NCI-H1417 (cell line): Measurements from ENCODE around the gene GRIA3.

Source experiments
- DNase-seq, 3 experiments: peaks; one replicate each; lab custom pipeline; 2025; lab: John Stamatoyannopoulos, UW

Gene GRIA3

DNA sequence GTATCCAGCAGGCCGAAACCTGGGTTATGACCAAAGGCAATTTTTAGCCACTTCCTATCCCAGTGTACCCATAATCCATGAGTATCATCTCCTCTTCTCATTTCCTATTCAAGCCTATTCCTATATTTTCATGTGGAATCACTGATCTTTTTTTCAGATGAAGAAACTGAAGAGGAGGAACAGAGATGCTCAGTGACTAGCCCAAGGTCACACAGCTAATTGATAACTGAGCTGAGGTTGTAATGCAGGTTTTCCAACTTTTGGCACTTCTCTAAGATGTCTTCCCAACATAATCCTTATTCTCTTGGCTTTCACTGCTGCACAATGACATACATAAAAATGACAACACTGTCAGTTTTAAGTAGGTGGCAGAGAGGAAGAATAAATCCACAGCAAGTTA, 15.3 kb downstream of the GRIA3 start:
- no peak for DNase-seq

DNA sequence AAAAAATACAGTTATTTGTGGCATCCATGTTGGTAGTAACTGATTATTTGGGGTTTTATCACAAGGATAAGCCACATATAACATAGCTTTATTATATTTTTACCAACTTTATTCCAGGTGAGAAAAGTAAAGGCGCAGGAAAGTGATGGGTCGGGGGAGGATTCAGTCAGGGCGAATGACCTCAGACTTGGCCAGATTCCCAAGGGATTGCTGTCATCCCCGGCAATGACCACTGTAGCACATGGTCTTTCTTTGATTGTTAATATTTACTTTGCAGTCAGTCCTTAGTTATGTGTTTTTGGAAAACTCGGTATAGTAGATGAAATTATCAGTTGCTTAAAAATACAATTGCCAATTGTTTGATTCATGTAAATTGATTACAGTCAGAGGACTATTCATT, 17.6 kb downstream of the GRIA3 start:
- no peak for DNase-seq

DNA sequence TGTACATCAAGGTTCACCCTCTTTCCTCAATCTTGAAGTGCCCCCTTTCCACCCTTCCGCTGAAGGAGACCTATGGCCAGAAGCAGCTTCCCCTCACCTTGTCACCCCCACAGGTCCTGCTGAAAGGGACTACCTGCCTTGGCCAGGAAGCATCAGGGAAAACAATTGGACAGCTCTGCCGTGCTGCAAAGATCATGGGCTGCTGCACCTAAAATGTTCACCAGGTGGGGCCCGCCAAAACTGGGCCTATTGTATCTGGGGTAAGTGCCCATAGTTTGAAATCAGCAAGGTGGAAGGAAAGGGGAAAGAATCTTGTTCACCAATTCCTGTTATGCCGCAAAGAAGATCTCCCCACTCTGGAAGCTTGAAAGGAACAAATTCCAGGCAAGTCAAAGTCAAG, 18.4 kb downstream of the GRIA3 start:
- DNase-seq = no peak

DNA sequence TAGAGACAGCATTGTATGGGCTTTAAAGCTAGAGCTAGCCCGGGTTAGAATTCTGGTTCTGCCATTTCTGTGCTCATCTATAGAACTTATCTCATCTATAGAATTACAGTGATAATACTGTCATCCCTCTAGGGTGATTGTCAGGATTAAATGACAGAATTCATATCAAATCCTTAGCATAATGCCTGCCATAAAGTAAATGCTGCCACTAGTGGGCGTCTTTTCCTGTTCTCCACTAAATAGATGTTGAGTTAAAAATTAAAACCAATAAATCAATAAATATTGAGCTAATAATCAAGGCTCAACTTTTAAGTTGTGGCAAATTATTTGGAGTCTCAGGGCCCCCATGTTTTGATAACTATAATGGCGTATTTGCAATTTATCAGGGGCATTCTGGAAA, 19.7 kb downstream of the GRIA3 start:
- no peak for DNase-seq

DNA sequence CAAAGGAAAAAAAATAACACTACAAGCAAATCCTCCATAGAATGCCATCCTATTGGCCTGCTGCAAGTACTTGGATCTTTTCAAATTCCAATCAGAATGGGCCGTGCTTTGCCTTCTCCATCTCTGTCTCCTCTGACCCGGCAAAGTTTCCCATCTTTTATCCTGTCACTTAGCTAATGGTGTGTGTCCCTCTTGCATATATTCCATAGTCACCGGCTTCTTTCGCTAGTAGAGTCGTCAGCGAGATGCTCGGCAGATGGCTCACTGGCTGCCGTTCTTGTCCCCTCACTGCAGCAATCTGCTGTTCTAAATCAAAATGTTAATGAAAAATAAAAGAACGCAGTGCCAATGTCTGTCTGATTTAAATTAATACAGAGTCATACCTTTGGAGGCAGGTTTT, 22.1 kb downstream of the GRIA3 start:
- no peak for DNase-seq

DNA sequence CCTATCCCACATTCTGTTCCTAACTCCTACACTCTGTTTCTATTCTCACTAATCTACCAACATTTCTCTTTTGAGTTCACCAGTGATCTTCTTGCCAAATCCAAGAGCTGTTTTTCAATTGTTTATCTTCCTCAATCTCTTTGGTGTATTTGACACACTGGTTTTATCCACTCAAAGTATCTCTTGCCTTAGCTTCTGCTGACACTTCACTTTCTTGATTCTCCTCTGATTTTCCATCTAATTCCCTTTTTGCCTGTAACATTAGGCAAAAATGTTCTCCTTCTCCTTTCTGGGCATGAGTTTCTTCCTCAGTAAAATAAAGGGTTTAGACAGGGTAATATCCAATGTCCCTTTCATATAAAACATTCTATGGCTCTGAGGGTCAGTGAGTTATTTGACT, 26.2 kb downstream of the GRIA3 start:
- no peak for DNase-seq

DNA sequence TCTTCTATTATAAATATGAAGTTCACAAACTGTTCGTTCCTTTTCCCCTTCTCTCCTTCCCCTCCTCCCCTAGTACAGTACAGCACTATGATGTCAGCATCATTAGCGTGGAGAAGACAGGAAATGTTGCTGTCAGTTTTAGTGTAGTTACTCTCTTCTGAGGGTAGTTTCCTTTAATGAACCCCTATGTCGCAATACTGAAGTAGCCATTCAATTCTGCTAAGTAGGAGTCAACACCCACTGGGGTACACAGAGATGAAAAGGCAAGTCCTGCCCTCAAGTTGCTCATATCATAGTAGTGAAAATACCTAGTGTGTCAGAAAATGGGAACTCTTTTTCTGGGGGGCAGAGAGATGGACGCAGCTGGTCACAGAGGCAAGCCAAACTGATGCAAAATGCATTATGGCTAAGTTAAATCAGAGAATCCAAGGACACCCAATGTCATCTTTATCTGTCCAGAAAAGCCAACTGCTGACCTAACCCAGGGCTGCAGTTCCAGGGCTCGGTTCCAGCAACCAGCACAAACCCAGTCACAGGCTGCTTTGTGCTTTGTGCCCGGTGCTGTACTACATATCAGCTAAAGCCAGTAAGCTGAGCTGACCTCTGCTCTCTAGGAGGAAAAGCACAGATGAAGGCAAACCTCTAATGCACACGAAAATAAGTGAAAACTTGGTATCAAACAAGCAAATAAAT, 31.5 kb downstream of the GRIA3 start:
- no peak for DNase-seq

DNA sequence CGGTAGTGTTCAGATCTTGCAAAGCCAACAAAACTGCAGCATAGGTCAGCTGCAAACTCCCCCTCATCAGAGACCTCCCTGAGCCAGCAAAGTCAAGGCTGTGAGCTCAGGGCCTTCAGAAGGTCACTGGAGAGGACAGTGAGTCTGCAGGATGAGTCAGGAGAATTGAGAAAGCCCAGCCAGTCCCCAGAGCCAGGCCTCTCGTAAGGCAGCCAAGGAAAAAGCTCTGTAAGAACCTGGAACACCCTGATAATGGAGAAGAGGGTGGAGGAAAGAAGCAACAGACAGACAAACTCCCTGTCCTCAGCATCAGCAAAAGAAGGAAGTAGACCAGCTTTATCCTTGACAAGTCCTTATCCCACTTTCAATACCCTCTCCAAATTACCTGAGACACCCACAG, 33.0 kb downstream of the GRIA3 start:
- no peak for DNase-seq

DNA sequence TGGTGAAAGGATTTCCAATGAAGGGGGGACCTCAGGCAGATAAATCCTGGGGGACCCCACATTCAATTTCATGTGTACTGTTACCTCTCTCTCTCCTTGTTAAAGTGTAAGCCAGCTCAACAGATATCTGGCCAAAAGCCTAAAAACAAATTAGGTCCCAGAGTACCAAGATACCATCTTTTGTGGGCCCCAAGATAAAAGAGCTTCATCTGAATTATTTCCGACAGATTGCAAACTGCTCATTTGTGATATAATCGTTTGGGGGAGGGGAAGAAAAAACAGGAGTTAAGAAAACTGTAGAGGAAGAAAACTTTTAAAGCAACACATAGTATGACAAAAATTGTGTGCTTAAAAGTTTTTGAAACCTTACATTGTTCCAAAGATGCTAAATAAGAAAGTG, 33.6 kb downstream of the GRIA3 start:
- DNase-seq = no peak

DNA sequence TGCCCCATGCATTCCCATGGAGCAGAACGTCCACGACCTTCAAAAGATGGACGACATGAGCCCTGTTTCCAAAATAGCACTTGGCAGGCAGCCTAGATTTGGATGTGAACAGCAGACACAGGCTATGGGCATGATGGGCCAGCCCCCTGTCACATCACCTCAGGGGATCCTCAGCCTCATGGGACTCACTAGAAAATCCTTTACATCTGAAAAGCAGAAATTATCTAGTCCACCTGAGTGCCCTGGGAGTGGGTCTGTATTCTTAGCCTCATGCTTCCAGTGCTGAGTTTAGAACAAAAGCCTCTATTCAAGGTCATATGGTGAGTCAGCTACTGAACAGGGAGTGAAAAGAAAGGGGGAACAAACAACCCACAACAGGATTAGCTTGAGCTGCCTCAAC, 35.8 kb downstream of the GRIA3 start:
- DNase-seq = no peak

DNA sequence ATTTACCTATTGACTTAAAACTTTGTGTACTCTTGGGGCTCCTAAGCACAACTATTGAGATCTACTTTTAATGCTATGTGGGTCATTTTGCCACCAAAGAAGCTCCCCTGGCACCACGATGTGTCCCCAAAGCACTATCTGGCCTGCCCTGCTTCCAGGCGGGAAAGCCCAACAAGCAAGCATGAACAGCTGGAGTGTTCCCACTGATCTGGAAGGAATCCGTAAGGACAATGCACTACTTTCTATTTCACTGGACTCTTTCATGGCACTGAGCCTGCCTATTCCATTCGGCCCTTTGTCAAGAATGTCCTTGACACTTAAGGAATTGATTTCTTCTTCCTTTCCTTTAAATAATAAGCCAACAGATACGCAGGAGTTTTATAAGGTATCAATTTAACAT, 38.8 kb downstream of the GRIA3 start:
- DNase-seq = no peak

DNA sequence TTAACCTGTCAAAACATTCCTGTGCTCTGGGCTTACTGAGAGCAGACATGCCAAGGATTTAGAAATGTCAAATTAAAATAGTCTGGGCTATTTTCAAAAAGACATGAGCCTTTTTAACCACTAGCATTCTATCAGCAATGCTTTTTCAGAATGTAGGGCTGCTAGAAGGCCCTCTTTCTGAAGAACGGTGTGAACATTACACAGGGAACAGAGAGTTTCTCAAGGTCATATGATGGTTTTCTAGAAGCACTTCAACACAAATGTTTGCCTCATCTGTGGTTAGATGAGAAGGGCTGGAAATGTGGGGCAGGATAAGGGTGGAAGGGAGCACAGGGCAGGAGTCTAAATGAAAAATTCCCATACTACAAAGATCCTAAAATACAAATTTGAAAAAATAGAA, 39.3 kb downstream of the GRIA3 start:
- DNase-seq = no peak

DNA sequence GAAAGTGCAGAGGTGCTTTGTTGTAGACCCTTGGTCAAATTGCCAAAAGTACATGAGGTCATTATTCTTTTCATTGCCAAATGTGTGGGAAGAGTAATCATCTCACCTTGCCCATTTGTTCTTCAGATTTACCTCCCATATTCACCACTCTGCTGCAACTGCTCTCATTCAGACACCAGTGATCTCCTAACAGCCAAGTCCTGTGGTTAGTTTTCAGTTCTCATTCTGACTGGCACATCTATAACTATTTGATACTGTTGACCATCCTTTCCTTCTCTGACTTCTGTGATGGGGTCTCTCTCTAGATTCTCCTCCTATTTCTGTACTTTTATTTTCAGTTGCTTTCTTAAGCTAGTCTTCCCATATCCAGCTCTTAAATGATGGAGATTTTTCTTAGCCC, 39.8 kb downstream of the GRIA3 start:
- DNase-seq = no peak

DNA sequence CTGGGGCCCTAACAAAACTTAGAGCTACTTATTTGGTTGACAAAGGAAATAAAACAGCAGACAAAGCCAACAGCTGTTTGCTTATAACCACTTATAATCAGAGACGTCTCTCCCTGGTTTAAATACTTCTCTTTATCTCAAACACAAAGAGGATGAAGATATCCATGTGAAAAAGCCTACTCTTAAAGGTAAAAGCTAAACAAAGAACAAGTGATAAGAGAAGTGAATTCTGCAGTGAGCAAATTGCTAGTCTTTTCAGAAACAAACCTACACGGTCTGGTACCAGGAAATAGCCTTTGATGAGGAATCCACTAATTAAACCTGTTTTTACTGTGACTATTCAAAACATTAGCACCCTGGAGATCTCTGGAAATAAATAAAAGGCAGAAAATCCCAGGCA, 46.7 kb downstream of the GRIA3 start:
- no peak for DNase-seq

DNA sequence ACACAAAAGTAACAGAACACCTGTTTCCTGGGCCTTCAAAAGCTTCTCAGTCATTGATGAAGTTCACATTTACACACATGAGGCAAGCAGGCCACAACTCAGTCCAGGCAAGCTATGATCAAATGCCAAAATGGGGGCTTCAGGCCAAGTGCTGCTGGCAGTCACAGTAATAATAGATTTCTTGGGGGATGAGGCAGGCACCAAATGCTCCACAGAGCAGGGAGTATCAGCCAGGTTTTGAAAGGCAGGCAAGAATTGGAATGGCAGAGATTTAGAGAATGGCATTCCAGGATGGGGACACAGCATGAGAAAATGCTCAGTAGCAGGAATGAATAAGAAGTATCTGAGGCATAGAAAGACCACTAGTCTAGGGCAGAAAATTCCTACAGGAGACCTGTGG, 52.8 kb downstream of the GRIA3 start:
- DNase-seq = no peak

DNA sequence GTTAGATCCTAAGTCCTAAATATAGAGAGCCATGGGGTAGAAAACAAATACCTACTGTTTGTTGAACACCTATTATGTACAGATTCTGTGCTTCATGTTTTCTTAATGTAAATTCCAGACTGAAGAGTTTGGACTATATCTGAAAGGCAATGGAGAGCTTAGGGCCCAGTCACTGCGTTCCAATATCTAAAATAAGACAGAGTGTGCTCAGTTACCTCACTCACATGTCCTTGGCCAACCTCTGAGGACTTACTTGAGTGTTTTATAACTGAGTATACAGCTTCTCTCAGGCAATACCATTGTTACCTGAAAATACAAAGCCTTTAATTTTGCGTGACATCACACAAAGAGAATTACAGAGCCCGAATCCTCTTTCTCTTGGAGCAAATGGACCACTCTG, 53.2 kb downstream of the GRIA3 start:
- DNase-seq = no peak

DNA sequence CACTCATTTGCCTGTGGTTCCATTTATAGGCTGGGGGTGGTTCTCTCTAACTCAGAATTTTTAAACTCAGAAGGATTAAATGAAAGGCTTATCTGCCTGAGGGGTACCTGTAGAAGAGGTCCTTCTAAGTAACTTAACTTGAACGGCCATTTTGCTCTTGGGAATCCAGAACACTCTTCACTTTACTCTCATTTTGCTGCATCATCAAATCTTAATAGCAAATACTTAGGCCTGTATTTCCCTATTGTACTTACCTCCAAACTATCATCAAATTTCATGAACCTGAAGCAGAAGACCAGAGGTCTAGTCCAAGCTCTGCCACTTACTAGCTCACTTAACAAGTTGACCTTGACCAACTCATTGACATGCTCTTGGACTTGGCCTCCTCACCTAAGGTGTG, 70.4 kb downstream of the GRIA3 start:
- DNase-seq = no peak

DNA sequence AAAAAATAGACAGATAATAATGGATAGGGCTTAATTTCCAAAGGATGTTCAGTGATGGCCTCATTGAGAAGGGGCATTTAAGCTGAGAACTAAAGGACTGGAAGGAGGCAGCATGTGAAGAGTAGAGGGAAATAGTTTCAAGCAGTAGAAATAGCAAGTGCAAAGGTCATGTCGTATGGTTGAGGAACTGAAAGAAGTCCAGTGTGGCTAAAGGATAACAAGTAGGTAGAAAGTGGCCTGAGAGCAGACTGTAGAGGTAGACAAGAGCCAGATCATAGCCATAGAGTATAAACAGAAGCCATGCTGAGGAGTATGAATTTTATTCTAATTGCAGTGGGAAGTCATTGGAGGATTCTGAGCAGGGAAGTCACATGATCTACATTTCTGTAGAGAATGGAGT, 72.3 kb downstream of the GRIA3 start:
- no peak for DNase-seq

DNA sequence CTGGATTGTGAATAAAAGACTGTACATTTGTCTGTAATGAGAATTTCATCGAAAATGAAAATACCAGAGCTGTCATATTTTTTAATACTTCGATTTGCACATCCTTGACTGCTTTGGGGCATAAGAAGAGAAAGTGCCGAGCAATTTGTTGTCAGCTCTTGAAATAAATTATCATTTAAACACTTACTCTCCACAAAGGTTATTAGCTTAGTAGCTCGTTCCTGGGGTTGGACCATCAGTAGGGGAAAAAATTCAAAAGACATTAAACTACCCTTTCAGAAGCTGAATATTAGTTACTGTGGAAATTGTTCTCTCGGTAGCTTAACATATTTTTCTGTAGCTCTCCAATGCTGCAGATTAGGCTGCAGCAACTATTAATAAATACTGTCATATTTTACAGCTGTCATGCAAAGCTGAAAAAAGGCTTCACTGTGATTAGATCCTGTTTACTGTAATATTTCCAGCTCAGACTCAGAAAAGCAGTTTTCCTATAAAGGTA, 76.9 kb downstream of the GRIA3 start:
- DNase-seq = no peak

DNA sequence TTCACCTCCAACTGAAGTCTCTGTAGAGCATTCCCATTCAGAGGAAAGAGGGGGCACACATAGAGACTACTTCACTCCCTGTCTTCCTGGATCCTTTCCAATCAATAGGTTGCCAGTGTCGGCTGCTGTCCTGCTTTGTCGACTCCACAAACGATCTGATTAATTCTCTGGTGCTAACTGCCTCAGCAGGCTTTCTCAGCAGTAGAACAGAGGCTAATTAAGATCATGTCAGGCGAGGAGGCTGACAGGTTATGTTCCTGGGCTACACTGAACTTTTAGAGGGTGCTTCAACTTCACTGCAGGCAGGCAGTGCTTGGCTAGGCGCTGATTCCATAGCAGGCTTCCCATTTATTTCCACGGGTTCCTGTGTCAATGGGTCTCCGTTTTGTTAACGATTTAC, 79.2 kb downstream of the GRIA3 start:
- DNase-seq = peak in 2 of 3 experiments; percentile 37 to 84

DNA sequence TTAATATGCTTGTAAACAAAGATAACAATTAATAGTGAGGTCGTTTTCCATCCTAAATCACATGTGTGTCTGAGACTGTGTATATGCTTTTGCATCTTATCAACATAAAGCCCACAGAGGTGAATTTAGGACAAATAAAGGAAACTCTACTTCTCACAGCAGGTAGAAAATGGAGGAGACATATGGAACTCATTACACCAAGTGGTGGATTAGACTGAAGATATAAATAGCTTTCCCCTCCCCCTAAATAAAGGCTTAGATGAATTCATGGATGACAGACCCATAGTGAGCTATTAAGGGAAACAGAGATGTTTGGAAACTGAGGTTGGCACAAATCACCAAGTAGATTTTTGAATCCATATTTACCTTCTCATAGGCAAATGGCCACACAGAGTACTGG, 79.7 kb downstream of the GRIA3 start:
- peak in 2 of 3 experiments; percentile 37 to 85 for DNase-seq

DNA sequence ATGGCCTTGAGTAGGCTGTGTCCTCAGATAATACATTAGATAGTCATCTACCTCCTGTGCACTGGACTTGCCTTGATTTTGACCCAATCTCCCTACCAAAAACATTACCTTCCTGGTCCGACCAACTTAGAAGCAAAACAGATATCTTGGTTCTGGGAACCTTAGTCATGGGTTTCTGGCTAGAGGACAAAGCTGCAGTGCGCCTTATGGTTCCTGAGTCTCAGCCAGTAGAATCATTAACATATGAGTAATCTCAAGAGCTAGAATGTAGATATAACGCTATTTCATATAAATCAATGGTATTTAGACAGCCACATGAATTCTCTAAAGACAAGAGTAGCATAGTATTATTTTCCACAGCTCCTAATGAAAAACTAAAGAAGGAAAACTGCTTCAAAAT, 83.1 kb downstream of the GRIA3 start:
- no peak for DNase-seq

DNA sequence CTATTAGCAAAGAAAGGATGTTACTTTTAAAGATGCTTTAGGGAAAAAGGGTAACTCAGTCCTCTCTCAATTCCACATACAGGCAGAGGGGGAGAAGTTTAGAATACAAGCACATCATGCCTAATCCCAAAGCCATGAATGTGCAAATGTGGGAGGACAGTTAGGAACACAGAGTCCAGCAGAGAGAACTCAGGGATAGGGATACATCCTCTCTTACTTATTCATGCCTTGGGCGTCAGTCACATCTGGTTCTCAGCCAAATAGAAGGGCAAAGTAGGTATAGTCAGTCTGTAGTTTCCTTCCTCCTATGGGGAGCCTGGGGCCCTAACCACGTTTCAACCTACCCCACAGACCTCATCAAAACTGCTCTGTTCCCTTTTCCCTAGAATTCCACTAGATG, 87.8 kb downstream of the GRIA3 start:
- no peak for DNase-seq

DNA sequence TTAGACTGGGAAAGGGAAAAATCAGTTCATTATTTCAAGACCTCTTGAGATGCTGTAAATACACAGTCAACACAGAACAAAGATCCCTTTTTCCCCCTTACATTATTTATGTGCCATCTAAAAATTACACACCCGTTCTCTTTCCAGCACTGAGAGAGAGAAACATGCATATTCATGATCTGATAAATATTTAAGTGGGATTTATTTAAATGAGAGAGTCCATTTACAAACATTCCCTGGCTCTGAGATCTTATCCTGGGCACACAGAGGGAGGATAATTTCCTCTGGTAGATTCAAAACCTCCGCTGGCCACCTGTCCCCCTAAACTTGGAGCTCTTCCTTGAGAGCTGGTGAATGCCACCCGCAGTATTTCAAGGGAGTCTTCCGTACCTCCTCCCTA, 88.6 kb downstream of the GRIA3 start:
- no peak for DNase-seq

DNA sequence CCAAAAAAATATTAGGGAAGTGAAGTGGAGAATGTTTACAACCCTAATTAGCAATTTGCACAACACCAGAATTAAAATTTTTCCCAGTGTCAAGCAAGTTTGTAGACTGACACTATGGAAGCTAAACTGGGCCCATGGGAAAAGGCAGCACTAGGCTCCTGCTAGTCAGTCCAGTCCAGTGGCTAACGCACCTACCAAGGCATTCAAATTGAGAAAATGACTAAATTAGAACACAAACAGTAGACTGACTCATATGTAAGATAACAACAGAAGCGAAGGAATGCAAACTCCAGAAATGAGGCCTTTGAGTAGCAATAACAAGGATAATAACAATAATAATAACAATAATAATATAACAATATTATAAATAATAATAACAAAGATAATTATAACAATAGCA, 90.7 kb downstream of the GRIA3 start:
- DNase-seq = no peak
